ENCODE measurements around the gene RASSF3.
"Not testable (repeated sequence)": the region's sequence is repeated elsewhere in the genome, so short reads cannot be mapped to it uniquely, and the experiment has no call there.

The RASSF3 gene

GRCh38 chr12:64672925-64673409 lies 62.7 kb downstream of the RASSF3 start:
- peak; percentile 43 for DNase-seq

DNA sequence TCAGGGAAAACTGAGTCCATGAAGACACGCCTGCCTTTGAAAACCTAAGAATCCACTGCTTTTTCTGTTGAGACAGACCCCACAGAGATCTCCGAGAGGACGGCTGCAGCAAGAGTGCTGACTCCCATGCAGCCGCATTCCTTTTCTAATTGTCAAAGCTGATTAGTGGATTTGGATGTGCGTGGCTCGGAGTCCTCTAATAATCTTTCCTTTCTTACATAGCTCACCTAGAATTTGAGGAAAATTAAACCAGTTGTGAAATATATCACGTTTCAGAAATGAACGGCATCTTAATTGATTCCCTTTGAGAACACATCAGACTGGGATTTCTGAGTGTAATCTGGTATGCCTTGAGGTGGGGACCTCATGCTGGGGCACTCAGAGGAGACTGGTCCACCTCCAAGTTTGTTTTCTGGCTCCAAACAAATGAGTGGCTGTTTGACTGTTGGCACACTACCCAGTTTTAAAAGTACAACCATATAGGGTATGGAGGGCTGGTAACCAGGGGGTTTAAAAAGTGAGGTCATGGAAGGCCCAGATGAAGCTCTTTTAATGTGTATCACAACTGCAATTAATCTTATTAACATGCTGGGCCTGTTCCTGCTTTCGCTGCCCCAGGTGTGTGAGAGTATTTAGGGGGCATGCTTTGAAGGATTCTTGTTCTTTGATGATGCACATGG lies 63.3 kb downstream of the RASSF3 start:
- no peak for DNase-seq

DNA sequence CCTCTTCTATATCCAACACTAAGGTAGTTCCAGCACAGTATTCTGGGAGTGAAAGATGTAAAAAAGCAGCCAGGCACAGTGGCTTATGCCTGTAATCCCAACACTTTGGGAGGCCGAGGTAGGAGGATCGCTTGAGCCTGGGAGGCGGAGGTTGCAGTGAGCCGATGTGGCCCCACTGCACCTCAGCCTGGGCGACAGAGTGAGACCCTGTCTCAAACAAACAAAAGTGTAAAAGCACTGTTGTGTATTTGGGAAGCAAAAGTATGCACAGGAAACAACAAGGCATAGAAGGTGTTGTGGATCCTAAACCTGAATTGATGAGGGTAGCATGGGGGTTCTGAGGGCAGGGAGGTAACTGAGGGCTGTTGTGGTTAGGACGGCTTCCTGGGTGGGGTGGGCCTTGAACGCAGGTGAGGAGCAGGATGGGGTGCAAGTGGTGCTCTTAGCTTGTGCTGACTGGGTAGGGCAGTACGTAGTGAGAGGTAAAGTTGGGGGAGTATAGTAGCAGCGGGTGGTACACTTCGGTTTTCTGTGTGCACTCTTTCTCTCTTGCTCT lies 64.2 kb downstream of the RASSF3 start:
- no peak for DNase-seq

DNA sequence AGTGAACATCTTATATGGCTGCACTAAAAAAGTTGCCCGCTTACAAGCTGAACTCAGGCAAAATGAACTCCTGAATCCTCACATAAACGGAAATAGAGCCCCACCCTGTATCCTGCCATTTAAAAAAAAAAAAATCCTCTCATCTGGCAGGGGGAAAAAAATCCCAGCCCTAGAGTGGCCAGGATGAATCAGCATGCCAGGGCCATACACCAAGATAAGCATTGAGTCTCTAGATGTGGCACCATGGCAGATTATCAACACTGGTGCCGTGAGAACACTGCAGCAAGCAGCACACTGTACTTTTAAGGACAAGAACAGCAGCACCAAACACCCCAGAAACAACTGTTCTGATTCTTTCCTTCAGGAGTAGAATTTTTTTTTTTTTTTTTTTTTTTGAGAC lies 65.5 kb downstream of the RASSF3 start:
- DNase-seq, result no peak

DNA sequence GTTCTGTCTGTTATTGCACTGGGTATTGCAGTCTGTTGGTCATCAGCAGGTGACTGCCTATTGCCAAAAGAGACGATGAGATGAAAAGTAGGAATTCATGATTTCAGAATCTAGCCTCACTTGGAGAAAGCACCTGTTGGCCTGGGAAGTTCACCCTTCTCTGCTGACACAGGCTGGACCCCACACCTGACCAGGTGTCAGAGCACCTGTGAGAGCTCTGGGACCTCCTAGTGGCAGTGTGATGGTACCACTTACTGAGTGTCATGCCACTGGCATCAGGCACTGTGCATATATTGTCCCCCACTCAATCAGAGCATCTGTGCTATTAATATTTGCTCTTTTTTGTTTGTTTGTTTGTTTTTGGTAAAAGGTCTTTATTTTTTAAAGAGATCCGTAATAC lies 68.0 kb downstream of the RASSF3 start:
- no peak for DNase-seq

GRCh38 chr12:64678835-64679234 lies 68.5 kb downstream of the RASSF3 start:
- DNase-seq, result peak; percentile 42

- DNase-seq, result peak; percentile 66
Measured at GRCh38 chr12:64679487-64680001, 69.2 kb downstream of the RASSF3 start.

DNA sequence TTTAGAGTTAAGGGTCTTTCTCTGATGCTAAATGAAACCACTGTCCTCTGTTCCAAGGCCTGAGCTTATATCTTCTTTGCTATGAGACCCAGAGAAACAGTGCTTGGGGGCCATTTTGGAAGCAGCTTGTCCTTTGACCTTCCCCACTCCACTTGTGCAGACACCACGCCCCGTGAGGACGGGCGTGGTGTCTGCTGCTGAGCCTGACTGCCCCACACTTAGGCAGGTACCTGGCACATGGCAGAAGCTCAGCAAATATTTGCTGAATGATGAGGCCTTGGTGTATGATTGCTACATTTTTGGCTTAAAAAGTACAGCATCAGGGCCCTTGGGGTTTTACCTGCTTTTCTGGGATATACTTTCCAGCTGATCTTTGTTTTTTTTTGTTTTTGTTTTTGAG lies 69.9 kb downstream of the RASSF3 start:
- DNase-seq, result no peak

- DNase-seq, result peak; percentile 39
Measured at GRCh38 chr12:64681200-64682052, 71.1 kb downstream of the RASSF3 start.

DNA sequence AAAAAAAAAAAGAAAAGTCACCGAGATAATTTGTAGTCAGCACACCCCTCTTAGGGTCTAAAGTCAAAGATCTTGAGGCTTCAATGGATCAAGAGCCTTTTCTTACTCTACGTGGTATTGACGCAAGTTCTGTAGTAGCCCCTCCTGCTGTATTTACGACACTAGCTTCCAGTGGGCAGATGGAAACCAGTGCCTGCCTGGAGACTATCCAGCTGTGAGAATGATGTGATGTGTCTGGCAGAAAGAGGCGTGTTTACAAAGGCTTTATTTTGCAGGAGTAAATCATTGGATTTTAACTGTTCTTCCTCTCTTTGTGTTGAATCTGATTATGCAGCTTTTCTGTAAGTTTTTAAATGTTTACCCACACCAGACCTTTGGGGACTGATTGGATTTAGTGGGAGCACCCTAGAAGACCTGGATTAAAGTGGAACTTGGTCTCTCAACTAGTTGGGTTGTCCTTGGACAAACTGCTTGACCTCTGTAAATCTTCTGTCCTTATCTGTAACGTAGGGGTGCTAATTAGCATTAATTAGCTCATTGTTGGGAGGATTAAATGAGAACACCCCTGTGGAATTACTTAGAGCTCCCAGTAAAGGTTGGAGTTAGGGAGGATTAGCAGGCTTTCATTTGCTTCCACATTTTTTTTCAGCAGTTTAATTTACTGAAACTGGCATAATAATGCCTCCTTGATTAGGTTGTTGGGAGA lies 72.4 kb downstream of the RASSF3 start:
- DNase-seq, result no peak

DNA sequence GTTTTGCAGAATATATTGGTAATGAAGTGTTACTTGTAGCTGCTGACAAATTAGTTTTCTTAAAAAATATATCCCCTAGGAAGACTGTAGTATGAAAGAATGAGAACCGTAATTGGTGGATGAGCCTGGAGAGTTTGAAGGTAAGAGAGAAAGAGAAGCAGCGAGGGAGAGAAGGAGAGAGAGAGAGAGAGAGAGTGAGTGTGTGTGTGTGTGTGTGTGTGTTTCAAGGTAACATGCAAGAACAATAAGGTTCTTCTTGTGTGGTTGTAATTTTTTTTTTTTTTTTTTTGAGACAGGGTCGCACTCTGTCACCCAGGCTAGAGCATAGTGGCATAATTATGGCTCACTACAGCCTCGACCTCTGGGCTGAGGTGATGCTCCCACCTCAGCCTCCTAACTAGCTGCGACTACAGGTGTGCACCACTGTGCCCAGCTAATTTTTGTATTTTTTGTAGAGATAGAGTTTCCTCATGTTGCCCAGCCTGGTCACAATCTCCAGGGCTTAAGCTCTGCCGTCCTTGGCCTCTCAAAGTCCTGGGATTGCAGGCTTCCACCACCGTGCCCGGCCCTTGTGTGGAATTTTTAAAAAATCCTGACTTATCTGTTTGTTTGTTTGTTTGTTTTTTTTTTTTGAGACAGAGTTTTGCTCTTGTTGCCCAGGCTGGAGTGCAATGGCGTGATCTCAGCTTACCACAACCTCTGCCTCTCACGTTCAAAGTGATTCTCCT lies 73.7 kb downstream of the RASSF3 start:
- DNase-seq, result no peak

- DNase-seq, result no peak
Measured at GRCh38 chr12:64685050-64685449, 74.8 kb downstream of the RASSF3 start.

- DNase-seq, result no peak
Measured at GRCh38 chr12:64685605-64686004, 75.3 kb downstream of the RASSF3 start.

- DNase-seq, result no peak
Measured at GRCh38 chr12:64687816-64688215, 77.5 kb downstream of the RASSF3 start.

DNA sequence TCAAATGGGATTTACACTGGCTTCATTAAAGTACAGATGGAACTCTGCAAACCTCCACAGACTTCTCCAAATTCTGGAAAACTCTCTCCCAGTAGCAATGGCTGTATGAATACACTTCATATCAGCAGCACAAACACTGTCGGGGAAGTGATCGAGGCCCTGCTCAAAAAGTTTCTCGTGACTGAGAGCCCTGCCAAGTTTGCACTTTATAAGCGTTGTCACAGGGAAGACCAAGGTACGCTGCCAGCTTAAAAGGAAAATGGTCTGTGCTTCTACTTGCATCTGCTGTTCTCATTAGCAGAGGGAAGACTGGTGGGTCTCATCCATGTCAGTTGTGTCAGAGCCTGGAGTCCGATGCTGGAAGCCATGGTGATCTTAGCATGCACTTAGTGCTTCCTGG lies 77.9 kb downstream of the RASSF3 start:
- DNase-seq, result no peak

DNA sequence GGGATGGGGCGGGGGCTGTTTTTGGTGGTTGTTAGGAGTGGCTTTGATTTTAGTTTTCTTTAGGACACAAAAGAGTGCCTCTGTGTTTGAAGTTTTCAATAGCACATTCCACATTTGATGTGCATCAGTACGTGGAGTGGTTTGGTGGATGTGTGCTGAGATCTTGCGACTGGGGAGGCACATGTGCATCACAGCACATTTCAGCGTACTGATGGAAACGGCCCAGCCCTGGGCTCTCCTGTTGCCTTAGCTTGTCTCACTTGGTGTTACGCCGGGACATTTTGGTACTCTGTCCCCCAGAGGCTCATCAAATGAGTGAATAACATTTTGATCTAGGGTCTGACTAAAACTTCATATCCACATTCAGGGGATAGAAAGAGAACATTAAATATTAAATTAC lies 78.4 kb downstream of the RASSF3 start:
- DNase-seq, result no peak

GRCh38 chr12:64690236-64690635 lies 79.9 kb downstream of the RASSF3 start:
- DNase-seq, result not testable (repeated sequence)

DNA sequence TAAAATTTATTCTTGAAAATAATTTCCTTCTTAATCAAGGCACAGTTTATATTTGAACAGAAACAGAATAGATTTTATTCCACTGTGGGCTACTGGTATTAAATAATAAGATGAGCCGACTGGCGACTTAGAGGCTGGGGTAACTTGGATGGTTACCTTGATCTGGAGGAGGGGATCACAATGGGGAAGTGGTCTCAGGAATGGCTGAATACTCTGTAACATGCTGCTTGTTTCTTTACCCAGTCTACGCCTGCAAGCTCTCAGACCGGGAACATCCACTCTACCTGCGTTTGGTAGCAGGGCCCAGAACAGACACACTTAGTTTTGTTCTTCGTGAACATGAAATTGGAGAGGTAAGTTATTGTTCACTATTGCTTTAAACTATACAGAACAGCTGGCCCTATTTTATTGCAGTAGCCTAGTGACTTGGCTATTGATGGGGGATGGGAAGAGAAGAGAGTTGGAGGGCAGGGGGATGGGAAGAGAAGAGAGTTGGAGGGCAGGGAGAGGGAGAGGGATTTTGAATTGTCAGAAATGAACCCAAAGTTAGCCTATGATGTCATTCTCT lies 81.0 kb downstream of the RASSF3 start:
- DNase-seq, result no peak

GRCh38 chr12:64691795-64692583 lies 81.7 kb downstream of the RASSF3 start:
- DNase-seq, result no peak

DNA sequence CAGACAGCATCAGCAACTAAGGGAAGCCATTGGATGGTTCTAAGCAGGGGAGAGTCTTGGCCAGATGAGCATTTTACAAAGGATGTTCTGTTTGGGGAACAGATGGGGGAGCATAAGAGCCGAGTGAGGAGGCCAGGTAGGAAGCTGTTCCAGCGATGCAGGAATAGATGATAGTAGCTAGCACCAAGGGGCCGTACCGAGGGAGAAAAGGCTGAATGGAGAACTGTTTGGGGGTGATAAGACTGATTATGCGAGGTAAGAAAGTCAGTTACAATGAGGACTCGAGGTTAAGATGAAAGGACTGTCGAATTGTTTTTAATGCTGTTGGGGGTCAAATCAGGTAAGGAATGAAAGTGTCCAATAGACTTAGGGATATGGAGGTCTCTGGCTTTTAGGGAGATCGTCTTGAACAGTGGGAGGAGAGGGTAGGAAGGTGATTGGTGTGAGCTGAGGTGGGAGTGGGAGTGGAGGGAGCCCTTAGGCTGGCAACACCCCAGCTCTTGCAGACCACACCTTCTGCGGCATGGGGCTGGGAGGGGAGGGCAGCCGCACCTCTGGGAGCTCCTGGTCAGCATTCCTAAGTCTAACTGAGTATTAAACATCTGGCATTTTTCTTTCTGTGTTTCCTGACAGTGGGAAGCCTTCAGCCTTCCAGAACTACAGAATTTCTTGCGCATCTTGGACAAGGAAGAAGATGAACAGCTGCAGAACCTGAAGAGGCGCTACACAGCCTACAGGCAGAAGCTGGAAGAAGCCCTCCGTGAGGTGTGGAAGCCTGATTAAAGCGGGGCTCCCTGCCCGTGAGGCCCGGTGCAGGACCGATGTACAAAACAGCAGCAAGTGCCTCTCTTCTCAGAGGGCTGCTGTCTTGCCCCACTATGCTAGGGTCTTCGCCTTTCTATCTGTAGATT lies 84.1 kb downstream of the RASSF3 start:
- no peak for DNase-seq

All from activated CD4-positive, alpha-beta T cell treated with anti-CD3 and anti-CD28 coated beads for 48 hours (primary cell).